Measurements from ENCODE around the gene SCAF4. TPM values are rescaled to one million over a fixed set of nuclear protein-coding genes. Genes with fewer than 3 reads are reported as not detected.

Gene SCAF4
- total and polyA plus RNA-seq, 10 of the 15 experiments (the other 5 are each of a cell fraction or from before 2014, with no cell fraction given): 4.3 to 49.3 (median 16.0) TPM

DNA sequence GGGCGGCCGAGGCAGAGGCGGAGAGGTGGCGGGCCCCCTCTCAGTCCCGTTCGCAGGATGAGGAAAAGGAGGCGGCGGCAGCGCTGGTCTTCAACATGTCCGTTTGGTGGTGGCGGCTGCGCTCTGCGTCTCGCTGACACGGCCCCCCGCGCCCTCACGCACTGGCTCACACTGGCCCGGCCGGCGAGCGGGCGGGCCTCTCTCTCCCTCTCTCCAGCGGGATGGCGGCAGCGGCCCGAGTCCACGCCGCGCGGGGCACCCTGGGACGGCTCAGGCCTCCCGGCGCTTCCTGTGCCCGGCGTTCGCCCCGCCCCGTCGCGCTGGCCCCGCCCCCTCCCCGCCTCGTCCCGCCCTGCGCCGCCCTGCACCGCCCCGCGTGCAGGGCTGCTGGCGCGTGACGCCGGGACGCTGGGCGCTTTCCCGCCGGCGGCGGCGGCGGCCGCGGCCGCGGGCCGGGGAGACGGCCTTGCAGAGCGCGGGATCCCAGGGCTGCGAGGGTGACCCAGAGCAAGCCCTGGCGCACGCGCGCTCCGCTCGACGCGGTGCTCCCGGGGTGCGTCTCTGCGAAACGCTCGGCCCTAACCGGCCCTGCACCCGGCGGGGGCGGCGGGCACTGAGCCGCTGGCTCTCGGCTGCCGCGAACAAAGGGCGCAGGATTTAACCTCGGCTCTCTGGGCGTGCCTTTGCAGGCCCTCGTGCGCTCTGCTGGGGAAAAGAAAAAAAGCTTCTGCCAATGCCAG, at the start of gene SCAF4 (continued):
- peak; percentile 71 for TF ChIP-seq LARP7 (IDR thresholded peaks at IDR 0.05)
- TF ChIP-seq, protein P1, sequence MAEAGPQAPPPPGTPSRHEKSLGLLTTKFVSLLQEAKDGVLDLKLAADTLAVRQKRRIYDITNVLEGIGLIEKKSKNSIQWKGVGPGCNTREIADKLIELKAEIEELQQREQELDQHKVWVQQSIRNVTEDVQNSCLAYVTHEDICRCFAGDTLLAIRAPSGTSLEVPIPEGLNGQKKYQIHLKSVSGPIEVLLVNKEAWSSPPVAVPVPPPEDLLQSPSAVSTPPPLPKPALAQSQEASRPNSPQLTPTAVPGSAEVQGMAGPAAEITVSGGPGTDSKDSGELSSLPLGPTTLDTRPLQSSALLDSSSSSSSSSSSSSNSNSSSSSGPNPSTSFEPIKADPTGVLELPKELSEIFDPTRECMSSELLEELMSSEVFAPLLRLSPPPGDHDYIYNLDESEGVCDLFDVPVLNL (IDR thresholded peaks at IDR 0.05; ENCODE audit: low read depth, low read length): 0 out of 2 replicates have a peak, but pooled peaks have one; percentile 34
- TF ChIP-seq ZNF207 (IDR thresholded peaks at IDR 0.05; ENCODE audit: borderline replicate concordance): peak; percentile 96; the same call in 1 of the 2 replicates
- TF ChIP-seq ZNF24 (IDR thresholded peaks at IDR 0.05): 0 out of 2 replicates have a peak, but pooled peaks have one; percentile 24
- TF ChIP-seq FOXM1 (IDR thresholded peaks at IDR 0.05; ENCODE audit: low read depth, low read length): no peak
- peak; percentile 82 for TF ChIP-seq NR2F1 (conservative IDR thresholded peaks at IDR 0.05)
- TF ChIP-seq MXI1 (IDR thresholded peaks at IDR 0.05; ENCODE audit: low read depth, low read length): peak; percentile 34
- peak; percentile 53; the same call in 1 of the 2 replicates for TF ChIP-seq TCF12 (IDR thresholded peaks at IDR 0.05; ENCODE audit: low read depth, low read length)
- TF ChIP-seq SMARCA5 (IDR thresholded peaks at IDR 0.05): peak; percentile 16; the same call in 1 of the 2 replicates
- peak; percentile 74; the same call in 1 of the 2 replicates for TF ChIP-seq PAX5 (IDR thresholded peaks at IDR 0.05; ENCODE audit: borderline replicate concordance, low read depth, low read length)
- peak; percentile 86 for TF ChIP-seq YY1 (IDR thresholded peaks at IDR 0.05; ENCODE audit: low read depth, low read length)
- TF ChIP-seq TAF1 (IDR thresholded peaks at IDR 0.05; ENCODE audit: borderline replicate concordance, low read depth, low read length): peak; percentile 75; the same call in 1 of the 2 replicates
- TF ChIP-seq, protein P2, sequence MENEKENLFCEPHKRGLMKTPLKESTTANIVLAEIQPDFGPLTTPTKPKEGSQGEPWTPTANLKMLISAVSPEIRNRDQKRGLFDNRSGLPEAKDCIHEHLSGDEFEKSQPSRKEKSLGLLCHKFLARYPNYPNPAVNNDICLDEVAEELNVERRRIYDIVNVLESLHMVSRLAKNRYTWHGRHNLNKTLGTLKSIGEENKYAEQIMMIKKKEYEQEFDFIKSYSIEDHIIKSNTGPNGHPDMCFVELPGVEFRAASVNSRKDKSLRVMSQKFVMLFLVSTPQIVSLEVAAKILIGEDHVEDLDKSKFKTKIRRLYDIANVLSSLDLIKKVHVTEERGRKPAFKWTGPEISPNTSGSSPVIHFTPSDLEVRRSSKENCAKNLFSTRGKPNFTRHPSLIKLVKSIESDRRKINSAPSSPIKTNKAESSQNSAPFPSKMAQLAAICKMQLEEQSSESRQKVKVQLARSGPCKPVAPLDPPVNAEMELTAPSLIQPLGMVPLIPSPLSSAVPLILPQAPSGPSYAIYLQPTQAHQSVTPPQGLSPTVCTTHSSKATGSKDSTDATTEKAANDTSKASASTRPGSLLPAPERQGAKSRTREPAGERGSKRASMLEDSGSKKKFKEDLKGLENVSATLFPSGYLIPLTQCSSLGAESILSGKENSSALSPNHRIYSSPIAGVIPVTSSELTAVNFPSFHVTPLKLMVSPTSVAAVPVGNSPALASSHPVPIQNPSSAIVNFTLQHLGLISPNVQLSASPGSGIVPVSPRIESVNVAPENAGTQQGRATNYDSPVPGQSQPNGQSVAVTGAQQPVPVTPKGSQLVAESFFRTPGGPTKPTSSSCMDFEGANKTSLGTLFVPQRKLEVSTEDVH (IDR thresholded peaks at IDR 0.05; ENCODE audit: low read depth, partially characterized antibody): no peak
